Adrenal gland (tissue), 5 donors: ENCODE measurements around the gene KRTAP10-2.

ENCODE experiments used
- POLR2A ChIP-seq, 2 donors: fragments of 450-650 bp; IDR thresholded peaks; one replicate each; pipeline ENCODE4 v1.6.1; 2017; ENCODE audit warnings: antibody characterized with exemption in 2 of 2, mild to moderate bottlenecking in 2 of 2, moderate library complexity in 1 of 2
- TF ChIP-seq, protein P1 (sequence below), 6 experiments: fragments of 450-650 bp in 4 of 6; fragments of 200-600 bp in 2 of 6; sonication (generic) in 1 of 6; IDR thresholded peaks; 1 replicate in 5 of 6; 2 replicates in 1 of 6; pipeline versions ENCODE4 v1.5.1 to v1.8.0; 2016 to 2021; ENCODE audit warnings: antibody characterized with exemption in 6 of 6, mild to moderate bottlenecking in 2 of 6, moderate library complexity in 1 of 6
- donor health status: DM: no; HTN: no; CAD: no.

DNA sequence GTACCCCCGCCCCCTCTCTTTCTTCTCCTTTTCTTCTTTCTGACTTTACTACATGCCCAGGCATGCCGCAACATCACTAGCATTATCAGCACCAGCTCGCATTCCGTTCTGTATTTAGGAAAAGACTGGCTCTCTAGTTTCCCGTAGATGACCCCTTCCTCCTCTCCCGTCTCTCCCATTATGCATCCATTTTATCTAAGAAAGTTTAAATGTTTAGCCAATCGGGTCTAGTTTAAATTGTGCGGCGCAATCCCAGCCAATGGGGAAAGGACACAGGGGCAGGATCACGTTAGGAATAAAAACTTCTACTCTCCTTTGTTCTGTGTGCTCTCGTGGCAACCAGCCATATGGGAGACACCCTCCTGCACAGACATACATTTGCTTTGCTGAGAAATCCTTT is 46.8 kb upstream of the KRTAP10-2 start:
- TF ChIP-seq POLR2A (IDR thresholded peaks at IDR 0.05) = no peak
- TF ChIP-seq, protein P1, sequence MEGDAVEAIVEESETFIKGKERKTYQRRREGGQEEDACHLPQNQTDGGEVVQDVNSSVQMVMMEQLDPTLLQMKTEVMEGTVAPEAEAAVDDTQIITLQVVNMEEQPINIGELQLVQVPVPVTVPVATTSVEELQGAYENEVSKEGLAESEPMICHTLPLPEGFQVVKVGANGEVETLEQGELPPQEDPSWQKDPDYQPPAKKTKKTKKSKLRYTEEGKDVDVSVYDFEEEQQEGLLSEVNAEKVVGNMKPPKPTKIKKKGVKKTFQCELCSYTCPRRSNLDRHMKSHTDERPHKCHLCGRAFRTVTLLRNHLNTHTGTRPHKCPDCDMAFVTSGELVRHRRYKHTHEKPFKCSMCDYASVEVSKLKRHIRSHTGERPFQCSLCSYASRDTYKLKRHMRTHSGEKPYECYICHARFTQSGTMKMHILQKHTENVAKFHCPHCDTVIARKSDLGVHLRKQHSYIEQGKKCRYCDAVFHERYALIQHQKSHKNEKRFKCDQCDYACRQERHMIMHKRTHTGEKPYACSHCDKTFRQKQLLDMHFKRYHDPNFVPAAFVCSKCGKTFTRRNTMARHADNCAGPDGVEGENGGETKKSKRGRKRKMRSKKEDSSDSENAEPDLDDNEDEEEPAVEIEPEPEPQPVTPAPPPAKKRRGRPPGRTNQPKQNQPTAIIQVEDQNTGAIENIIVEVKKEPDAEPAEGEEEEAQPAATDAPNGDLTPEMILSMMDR (IDR thresholded peaks at IDR 0.05) = no peak
